Activated B cell treated with CpG ODN at 0.5 μM for 24 hours (primary cell): ENCODE data around the gene FAF1. TPM values are rescaled to one million over a fixed set of nuclear protein-coding genes. Genes with fewer than 3 reads are reported as not detected.
"Not testable (repeated sequence)": the region's sequence is repeated elsewhere in the genome, so short reads cannot be mapped to it uniquely, and the experiment has no call there.

Source experiments
- ATAC-seq: fragments of 200-7000 bp; cut with Tn5 transposase; one replicate; pipeline ENCODE4 v1.10.0; 2021; ENCODE audit warnings: low read depth, mild to moderate bottlenecking, moderate library complexity
- CTCF ChIA-PET: fragments of 350-600 bp; sonication (Branson Sonifier 250); formaldehyde crosslinking; loops from one replicate; lab custom pipeline; 2021; ENCODE audit warnings: antibody characterized with exemption; lab: Charles Lee
- POLR2A ChIA-PET: fragments of 350-600 bp; sonication (Branson Sonifier 250); formaldehyde crosslinking; loops from one replicate; lab custom pipeline; 2021; ENCODE audit warnings: antibody characterized with exemption; lab: Charles Lee
- DNase-seq: peaks from one replicate; pipeline ENCODE4 v3.0.0; 2022
- H3K27ac Mint-ChIP-seq: one replicate; pipeline ENCODE4 v1.8.0; 2020; ENCODE audit warnings: mixed read lengths
- H3K27me3 Mint-ChIP-seq: one replicate; pipeline ENCODE4 v1.8.0; 2021; ENCODE audit warnings: mixed read lengths
- H3K36me3 Mint-ChIP-seq: one replicate; pipeline ENCODE4 v1.8.0; 2021; ENCODE audit warnings: low read depth, mixed read lengths
- H3K4me1 Mint-ChIP-seq: one replicate; pipeline ENCODE4 v1.8.0; 2021; ENCODE audit warnings: mixed read lengths
- H3K4me3 Mint-ChIP-seq: one replicate; pipeline ENCODE4 v1.8.0; 2020; ENCODE audit warnings: mild to moderate bottlenecking, mixed read lengths
- H3K9me3 Mint-ChIP-seq: one replicate; pipeline ENCODE4 v1.8.0; 2020; ENCODE audit warnings: mixed read lengths
- intact Hi-C: fragments of 100-400 bp; cut with micrococcal nuclease; formaldehyde crosslinking; loops from one replicate; pipeline ENCODE4 v1.15.1; 2024
- total RNA-seq: library from RNA; stranded (reverse); gene quantifications from 2 replicates; pipeline ENCODE4 v1.2.3, GENCODE V29; 2022
- TF ChIP-seq, protein P1 (sequence below): fragments of 200-600 bp; IDR thresholded peaks from one replicate; pipeline ENCODE4 v1.8.0; 2022; ENCODE audit warnings: antibody characterized with exemption, mild to moderate bottlenecking

FAF1 gene
- total RNA-seq, 1 donor from 2014 or later, result 61.7 TPM

DNA sequence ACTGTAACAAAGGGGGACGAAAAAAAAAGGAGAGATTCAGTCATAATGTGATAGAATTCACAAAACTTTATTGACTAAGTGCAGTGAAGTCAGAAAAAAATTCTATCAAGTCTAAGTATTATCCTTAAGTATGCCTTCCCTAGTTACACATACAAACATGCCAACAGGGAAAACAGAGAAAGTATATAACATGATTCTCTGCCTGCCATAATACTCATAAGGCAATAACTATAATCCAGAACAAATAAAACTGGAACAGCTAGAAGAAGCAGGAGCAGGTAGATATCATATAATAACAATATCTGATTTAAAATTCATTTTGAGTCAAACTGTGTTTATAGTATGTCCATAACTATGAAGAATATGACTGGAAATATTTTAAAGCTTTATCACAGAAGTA is 184.3 kb downstream of the FAF1 start:
- intact Hi-C loops, result loop anchor here (2.0 to 10.0 kb wide), 3 partner anchors 149 to 1229 kb away; no protein-coding TSS in a partner anchor
- ChIA-PET POLR2A (no interaction called here), CTCF (interaction anchor here (0.8 to 5.5 kb wide), 8 partner anchors 16 to 414 kb away, joined by 3 to 124 read pairs (median 4); no protein-coding TSS in a partner anchor)
- H3K4me3 Mint-ChIP-seq, result no peak overlapping the region
- TF ChIP-seq, protein P1, sequence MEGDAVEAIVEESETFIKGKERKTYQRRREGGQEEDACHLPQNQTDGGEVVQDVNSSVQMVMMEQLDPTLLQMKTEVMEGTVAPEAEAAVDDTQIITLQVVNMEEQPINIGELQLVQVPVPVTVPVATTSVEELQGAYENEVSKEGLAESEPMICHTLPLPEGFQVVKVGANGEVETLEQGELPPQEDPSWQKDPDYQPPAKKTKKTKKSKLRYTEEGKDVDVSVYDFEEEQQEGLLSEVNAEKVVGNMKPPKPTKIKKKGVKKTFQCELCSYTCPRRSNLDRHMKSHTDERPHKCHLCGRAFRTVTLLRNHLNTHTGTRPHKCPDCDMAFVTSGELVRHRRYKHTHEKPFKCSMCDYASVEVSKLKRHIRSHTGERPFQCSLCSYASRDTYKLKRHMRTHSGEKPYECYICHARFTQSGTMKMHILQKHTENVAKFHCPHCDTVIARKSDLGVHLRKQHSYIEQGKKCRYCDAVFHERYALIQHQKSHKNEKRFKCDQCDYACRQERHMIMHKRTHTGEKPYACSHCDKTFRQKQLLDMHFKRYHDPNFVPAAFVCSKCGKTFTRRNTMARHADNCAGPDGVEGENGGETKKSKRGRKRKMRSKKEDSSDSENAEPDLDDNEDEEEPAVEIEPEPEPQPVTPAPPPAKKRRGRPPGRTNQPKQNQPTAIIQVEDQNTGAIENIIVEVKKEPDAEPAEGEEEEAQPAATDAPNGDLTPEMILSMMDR, result no peak
- peaks cover 11% of the 10 kb centered on the region for H3K4me1 Mint-ChIP-seq
- no peak for ATAC-seq
- no peaks in the 10 kb centered on the region for H3K27me3 Mint-ChIP-seq
- peaks cover 19% of the 10 kb centered on the region for H3K36me3 Mint-ChIP-seq
- H3K9me3 Mint-ChIP-seq, result no peaks in the 10 kb centered on the region
- no peak for DNase-seq
- H3K27ac Mint-ChIP-seq, result no peak overlapping the region

- peaks cover 10% of the 10 kb centered on the region for H3K36me3 Mint-ChIP-seq
- CTCF ChIA-PET, result interaction anchor here (0.8 to 5.5 kb wide), 17 partner anchors 10 to 519 kb away, joined by 3 to 124 read pairs (median 4); no protein-coding TSS in a partner anchor
- intact Hi-C loops, result loop anchor here (1.0 to 10.0 kb wide), 7 partner anchors 98 to 1230 kb away; no protein-coding TSS in a partner anchor
- DNase-seq (no peak), ATAC-seq (no peak)
- TF ChIP-seq, protein P1, result peak; percentile 86
- no peaks in the 10 kb centered on the region for H3K27me3 Mint-ChIP-seq
- H3K4me3 Mint-ChIP-seq, result no peak overlapping the region
- H3K4me1 Mint-ChIP-seq, result peaks cover 5% of the 10 kb centered on the region
- POLR2A ChIA-PET, result interaction anchor here (0.6 kb wide), 1 partner anchor 416 kb away, joined by 3 read pairs; no protein-coding TSS in a partner anchor
- H3K27ac Mint-ChIP-seq, result no peak overlapping the region
- H3K9me3 Mint-ChIP-seq, result no peaks in the 10 kb centered on the region
These were observed 185.2 kb downstream of the FAF1 start for GRCh38 chr1:50774759-50775351.

- H3K36me3 Mint-ChIP-seq, result peaks cover 26% of the 10 kb centered on the region
- TF ChIP-seq, protein P1, result no peak
- ATAC-seq (no peak), DNase-seq (no peak)
- POLR2A ChIA-PET, result no interaction called here
- H3K27ac Mint-ChIP-seq, result no peak overlapping the region
- CTCF ChIA-PET, result no interaction called here
- H3K4me1 Mint-ChIP-seq, result peaks cover 26% of the 10 kb centered on the region
- intact Hi-C loops, result no loop called here
- H3K4me3 Mint-ChIP-seq, result no peak overlapping the region
- no peaks in the 10 kb centered on the region for H3K27me3 Mint-ChIP-seq
- H3K9me3 Mint-ChIP-seq, result no peaks in the 10 kb centered on the region
These were observed 193.4 kb downstream of the FAF1 start for GRCh38 chr1:50766688-50767087.

GRCh38 chr1:50756543-50756942 is 203.5 kb downstream of the FAF1 start:
- H3K27ac Mint-ChIP-seq, ATAC-seq, intact Hi-C loops, H3K4me1 Mint-ChIP-seq, H3K27me3 Mint-ChIP-seq, POLR2A ChIA-PET, H3K9me3 Mint-ChIP-seq, CTCF ChIA-PET, DNase-seq, H3K4me3 Mint-ChIP-seq: not testable (repeated sequence)
- peaks cover 30% of the 10 kb centered on the region for H3K36me3 Mint-ChIP-seq

DNA sequence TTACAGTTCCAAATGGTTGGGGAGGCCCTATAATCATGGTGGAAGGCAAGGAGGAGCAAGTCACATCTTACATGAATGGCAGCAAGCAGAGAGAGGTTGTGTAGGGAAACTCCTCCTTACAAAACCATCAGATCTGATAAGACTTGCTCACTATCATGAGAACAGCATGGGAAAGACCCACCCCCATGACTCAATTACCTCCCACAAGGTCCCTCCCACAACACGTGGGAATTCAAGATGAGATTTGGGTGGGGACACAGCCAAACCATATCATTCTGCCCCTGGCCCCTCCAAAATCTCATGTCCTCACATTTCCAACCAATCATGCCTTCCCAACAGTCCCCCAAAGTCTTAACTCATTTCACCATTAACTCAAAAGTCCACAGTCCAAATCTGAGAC is 205.3 kb downstream of the FAF1 start:
- H3K4me1 Mint-ChIP-seq, POLR2A ChIA-PET, H3K9me3 Mint-ChIP-seq, ATAC-seq, H3K27me3 Mint-ChIP-seq, H3K4me3 Mint-ChIP-seq, intact Hi-C loops, H3K27ac Mint-ChIP-seq, DNase-seq, CTCF ChIA-PET: not testable (repeated sequence)
- peaks cover 23% of the 10 kb centered on the region for H3K36me3 Mint-ChIP-seq

- CTCF ChIA-PET, result interaction anchor here (0.7 kb wide), 1 partner anchor 13 kb away, joined by 4 read pairs; no protein-coding TSS in a partner anchor
- Mint-ChIP-seq H3K4me3 (no peak overlapping the region), H3K27ac (no peak overlapping the region), H3K9me3 (no peaks in the 10 kb centered on the region), H3K4me1 (no peaks in the 10 kb centered on the region), H3K36me3 (peaks cover 22% of the 10 kb centered on the region), H3K27me3 (no peaks in the 10 kb centered on the region)
- intact Hi-C loops, result loop anchor here (1.0 kb wide), 1 partner anchor 439 kb away; no protein-coding TSS in a partner anchor
- DNase-seq (no peak), ATAC-seq (no peak)
- POLR2A ChIA-PET, result no interaction called here
- TF ChIP-seq, protein P1, result no peak
These were observed 209.9 kb downstream of the FAF1 start for GRCh38 chr1:50750021-50750619.
